HG03064 (cell line): Measurements from ENCODE around the gene AP1G2.
"Not testable (repeated sequence)": the region's sequence is repeated elsewhere in the genome, so short reads cannot be mapped to it uniquely, and the experiment has no call there.

Experiments used
- ATAC-seq: cut with Tn5 transposase; IDR thresholded peaks from one replicate; pipeline ENCODE4 v1.9.1; 2021; ENCODE audit warnings: low read depth; ENCODE audit not compliant: unreplicated experiment

The AP1G2 gene

GRCh38 chr14:23567186-23568020, at the start of gene AP1G2:
Gene AP1G2 (minus strand): TSS chr14:23567791. CDS start chr14:23567314, 477 bp downstream.
- ATAC-seq, result peak; percentile 81

- ATAC-seq, result no peak
These were observed 48.3 kb upstream of the AP1G2 start for GRCh38 chr14:23615856-23616255.

- no peak for ATAC-seq
These were observed 46.8 kb upstream of the AP1G2 start for GRCh38 chr14:23614395-23614828.

- no peak for ATAC-seq
These were observed 45.9 kb upstream of the AP1G2 start for GRCh38 chr14:23613242-23614070.

GRCh38 chr14:23612802-23613201, 45.2 kb upstream of the AP1G2 start:
- no peak for ATAC-seq

GRCh38 chr14:23612354-23612732, 44.8 kb upstream of the AP1G2 start:
- ATAC-seq, result no peak

- no peak for ATAC-seq
These were observed 43.3 kb upstream of the AP1G2 start for GRCh38 chr14:23610815-23611289.

GRCh38 chr14:23610090-23610814, 42.7 kb upstream of the AP1G2 start:
- ATAC-seq, result no peak

GRCh38 chr14:23609411-23610089, 42.0 kb upstream of the AP1G2 start:
- ATAC-seq, result not testable (repeated sequence)

GRCh38 chr14:23609001-23609400, 41.4 kb upstream of the AP1G2 start:
- no peak for ATAC-seq

- ATAC-seq, result no peak
These were observed 40.9 kb upstream of the AP1G2 start for GRCh38 chr14:23608454-23608853.

- ATAC-seq, result peak; percentile 80
These were observed 38.5 kb upstream of the AP1G2 start for GRCh38 chr14:23605931-23606585.

GRCh38 chr14:23604675-23605170, 37.1 kb upstream of the AP1G2 start:
- no peak for ATAC-seq

- no peak for ATAC-seq
These were observed 36.6 kb upstream of the AP1G2 start for GRCh38 chr14:23604148-23604547.

- no peak for ATAC-seq
These were observed 35.5 kb upstream of the AP1G2 start for GRCh38 chr14:23603103-23603502.

- no peak for ATAC-seq
These were observed 34.8 kb upstream of the AP1G2 start for GRCh38 chr14:23602181-23603095.

GRCh38 chr14:23601845-23602180, 34.2 kb upstream of the AP1G2 start:
- no peak for ATAC-seq

GRCh38 chr14:23601424-23601823, 33.8 kb upstream of the AP1G2 start:
- ATAC-seq, result no peak

GRCh38 chr14:23600806-23601205, 33.2 kb upstream of the AP1G2 start:
- ATAC-seq, result no peak
